Small intestine (tissue), 7 donors: Measurements from ENCODE around the gene ZDHHC17. TPM values are rescaled to one million over a fixed set of nuclear protein-coding genes. Genes with fewer than 3 reads are reported as not detected.

ENCODE experiments used
- DNase-seq, 2 donors: peaks; one replicate each; pipeline versions ENCODE4 v3.0.0 to v3.0.0-alpha.2; 2013
- FAIRE-seq: peaks from 2 replicates; lab custom pipeline; 2012; peaks lifted over from hg19 to GRCh38; lab: Jason Lieb, UNC
- H3K27ac ChIP-seq, 3 donors: one replicate each; pipeline ENCODE4 v1.5.1; 2013; ENCODE audit warnings: low read length in 2 of 3, mild to moderate bottlenecking in 2 of 3, control low read depth in 1 of 3, inconsistent platforms in 1 of 3, low read depth in 1 of 3, moderate library complexity in 1 of 3
- H3K27me3 ChIP-seq, 3 donors: one replicate each; pipeline ENCODE4 v1.6.1; 2013; ENCODE audit warnings: low read length in 3 of 3, inconsistent platforms in 1 of 3; ENCODE audit not compliant: control insufficient read depth in 3 of 3, insufficient read depth in 3 of 3
- H3K36me3 ChIP-seq, 3 donors: one replicate each; pipeline ENCODE4 v1.6.1; 2013; ENCODE audit warnings: low read length in 3 of 3, inconsistent platforms in 1 of 3, low read depth in 1 of 3, mild to moderate bottlenecking in 1 of 3, moderate library complexity in 1 of 3; ENCODE audit not compliant: control insufficient read depth in 3 of 3, insufficient read depth in 2 of 3
- H3K4me1 ChIP-seq, 3 donors: one replicate each; pipeline ENCODE4 v1.6.1; 2013; ENCODE audit warnings: low read length in 2 of 3, inconsistent platforms in 1 of 3, low read depth in 1 of 3, mild to moderate bottlenecking in 1 of 3, moderate library complexity in 1 of 3; ENCODE audit not compliant: control insufficient read depth in 3 of 3, insufficient read depth in 2 of 3
- H3K4me3 ChIP-seq, 3 donors: one replicate each; pipeline ENCODE4 v1.5.1; 2013; ENCODE audit warnings: low read length in 3 of 3, control low read depth in 1 of 3, inconsistent platforms in 1 of 3, low read depth in 1 of 3, mild to moderate bottlenecking in 1 of 3, moderate library complexity in 1 of 3
- H3K9me3 ChIP-seq, 2 donors: one replicate each; pipeline ENCODE4 v1.6.1; 2013; ENCODE audit warnings: low read depth in 1 of 2, low read length in 1 of 2; ENCODE audit not compliant: control insufficient read depth in 2 of 2, insufficient read depth in 1 of 2
- WGBS, 3 donors: extraction: QIAGEN DNeasy Blood & Tissue Kit; methylation state at CpG; one replicate each; pipeline ENCODE4 v1.1.7; 2013; 5-methylcytosine and 5-hydroxymethylcytosine counted together
- polyA plus RNA-seq, 4 donors: library from polyadenylated mRNA; stranded (reverse) in 3 of 4; unstranded in 1 of 4; fragments of 200-250 nt in 3 of 4; fragments of 120-200 nt in 1 of 4; gene quantifications; one replicate each; pipeline versions ENCODE4 v1.2.1 to v1.2.3, GENCODE V29; 2013
- donor health status: healthy with polysubstance abuse.
- donor health status: control.
- donor health status: control.
- donor health status: Bipolar disorder and iron deficiency.
- donor health status: healthy.

Gene ZDHHC17
- polyA plus RNA-seq, 4 donors = 2.2 to 33.0 (median 5.7) TPM

- Histone ChIP-seq H3K36me3 (peaks cover 2 to 12% (median 3%) of the 10 kb centered on the region in 3 donors), H3K4me3 (no peak overlapping the region), H3K4me1 (peaks cover 0 to 5% (median 0%) of the 10 kb centered on the region in 3 donors), H3K27ac (no peak overlapping the region), H3K27me3 (no peaks in the 10 kb centered on the region), H3K9me3 (no peaks in the 10 kb centered on the region)
- DNase-seq = no peak
- FAIRE-seq = no peak
- WGBS, 3 donors = 92 to 94% (median 94%) methylated on average over 2 of the region's 2 CpGs
Measured at GRCh38 chr12:76848132-76848531, 84.2 kb downstream of the ZDHHC17 start.

DNA sequence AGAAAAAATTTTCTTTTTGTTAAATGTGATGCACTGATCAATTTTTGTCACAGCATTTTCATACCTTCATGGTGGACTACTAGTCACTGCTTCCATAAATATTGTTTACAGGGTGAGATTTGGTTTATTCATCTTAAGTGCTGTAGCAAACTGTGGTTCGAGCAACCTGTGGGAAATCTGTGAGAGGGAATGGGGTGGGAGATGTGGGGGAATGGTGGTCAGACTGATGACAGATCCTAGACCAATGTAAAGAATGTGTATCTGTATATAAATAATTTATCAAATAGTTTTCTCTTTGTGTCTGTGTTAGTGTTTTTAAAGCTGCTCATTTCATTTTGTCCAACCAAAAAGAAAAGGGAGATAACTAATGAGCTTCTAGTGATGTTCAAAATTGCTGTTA lies 88.2 kb downstream of the ZDHHC17 start:
- peaks cover 3 to 14% (median 6%) of the 10 kb centered on the region in 3 donors for H3K36me3 ChIP-seq
- H3K27ac ChIP-seq = no peak overlapping the region
- peaks cover 0 to 9% of the 10 kb centered on the region in 2 donors for H3K9me3 ChIP-seq
- no peak for DNase-seq
- H3K4me3 ChIP-seq = no peak overlapping the region
- WGBS, 3 donors = 90 to 100% (median 93%) methylated on average over 1 of the region's 1 CpG
- H3K27me3 ChIP-seq = no peaks in the 10 kb centered on the region
- FAIRE-seq = no peak
- H3K4me1 ChIP-seq = peaks cover 0 to 5% (median 0%) of the 10 kb centered on the region in 3 donors

DNA sequence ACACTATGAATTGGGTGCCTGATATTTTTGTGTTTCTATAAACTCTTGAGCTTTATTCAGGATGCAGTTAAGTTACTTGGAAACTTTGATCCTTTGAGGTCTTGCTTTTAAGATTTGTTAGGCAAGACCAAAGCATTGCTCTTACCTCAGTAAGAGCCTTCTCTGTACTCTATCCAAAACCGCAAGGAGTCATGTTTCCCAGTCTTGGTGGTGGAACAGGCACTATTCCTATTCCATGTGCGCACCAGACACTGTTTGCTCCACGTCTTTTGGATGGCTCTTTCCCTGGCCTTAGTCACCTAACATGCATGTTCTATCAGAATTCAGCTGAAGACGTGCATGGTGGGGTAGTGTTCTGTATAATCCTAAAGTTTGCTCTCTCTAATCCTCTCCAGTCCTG lies 91.4 kb downstream of the ZDHHC17 start:
- FAIRE-seq = no peak
- no peak overlapping the region for H3K27ac ChIP-seq
- H3K36me3 ChIP-seq = peaks cover 0 to 5% (median 3%) of the 10 kb centered on the region in 3 donors

DNA sequence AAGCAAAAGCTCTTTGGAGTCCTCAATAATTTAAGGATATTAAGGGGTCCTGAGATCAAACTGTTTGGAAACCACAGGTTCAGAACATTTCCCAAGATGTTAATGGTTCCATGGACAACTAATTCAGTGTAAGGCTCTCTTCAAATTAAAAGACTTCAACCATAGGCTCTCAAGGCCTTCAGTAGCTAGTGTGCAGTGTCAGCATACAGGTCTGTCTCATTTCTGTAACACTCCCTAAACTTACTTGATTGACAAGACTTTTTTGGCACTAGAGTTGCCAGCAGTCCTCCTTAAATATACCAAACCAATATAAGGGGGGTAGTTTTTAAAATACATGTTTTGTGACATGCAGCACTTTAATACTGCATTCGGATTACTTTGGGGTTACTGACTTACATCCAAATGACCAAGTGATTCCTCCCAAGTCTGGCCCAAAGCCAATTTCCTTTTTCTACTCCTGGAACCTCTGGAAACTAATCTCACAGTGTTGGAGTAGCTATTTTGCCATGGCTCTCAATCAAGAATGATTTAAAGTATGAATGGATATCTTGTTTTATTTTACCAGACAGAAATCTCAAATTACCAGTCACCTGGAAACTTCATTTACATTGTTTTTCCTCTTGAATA lies 92.2 kb downstream of the ZDHHC17 start:
- WGBS, 3 donors = 93 to 97% (median 94%) methylated on average over 1 of the region's 1 CpG
- H3K9me3 ChIP-seq = peaks cover 0 to 10% of the 10 kb centered on the region in 2 donors
- peaks cover 0 to 5% (median 2%) of the 10 kb centered on the region in 3 donors for H3K36me3 ChIP-seq
- H3K4me1 ChIP-seq = no peaks in the 10 kb centered on the region
- H3K27ac ChIP-seq = no peak overlapping the region
- no peaks in the 10 kb centered on the region for H3K27me3 ChIP-seq
- H3K4me3 ChIP-seq = no peak overlapping the region
- FAIRE-seq (no peak), DNase-seq (no peak)

More for the DNA sequence above, 91.4 kb downstream of the ZDHHC17 start:
- no peaks in the 10 kb centered on the region for H3K4me1 ChIP-seq
- H3K27me3 ChIP-seq = no peaks in the 10 kb centered on the region
- no peak for DNase-seq
- no peak overlapping the region for H3K4me3 ChIP-seq
- WGBS, 3 donors = 96 to 97% (median 97%) methylated on average over 4 of the region's 4 CpGs
- peaks cover 0 to 10% of the 10 kb centered on the region in 2 donors for H3K9me3 ChIP-seq

DNA sequence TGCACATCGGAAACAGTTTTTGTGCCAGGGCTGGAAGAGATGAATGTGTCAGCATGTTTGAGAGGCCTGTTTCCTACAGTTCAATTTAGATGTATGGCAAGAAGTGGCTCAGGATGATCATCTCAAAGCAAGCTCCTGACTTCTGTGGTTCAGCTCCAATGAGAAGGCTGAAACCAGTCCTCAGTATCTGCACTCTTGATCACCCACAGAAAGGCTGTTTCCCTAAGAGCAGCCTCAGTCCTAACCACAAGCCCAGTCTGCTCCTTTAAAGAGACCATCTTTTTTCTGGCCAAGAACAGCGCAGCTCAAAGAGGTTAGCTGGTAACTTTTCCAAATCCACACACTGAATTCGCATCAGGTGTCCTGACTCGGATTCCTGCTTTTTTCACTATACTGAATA lies 95.7 kb downstream of the ZDHHC17 start:
- Histone ChIP-seq H3K4me1 (no peaks in the 10 kb centered on the region), H3K4me3 (no peak overlapping the region), H3K9me3 (peaks cover 0 to 10% of the 10 kb centered on the region in 2 donors), H3K27me3 (no peaks in the 10 kb centered on the region), H3K36me3 (peaks cover 0 to 5% (median 2%) of the 10 kb centered on the region in 3 donors), H3K27ac (no peak overlapping the region)
- WGBS, 3 donors = 77 to 88% (median 85%) methylated on average over 4 of the region's 4 CpGs
- FAIRE-seq (no peak), DNase-seq (no peak)

GRCh38 chr12:76860256-76860655 lies 96.3 kb downstream of the ZDHHC17 start:
- FAIRE-seq (no peak), DNase-seq (no peak)
- WGBS, 3 donors = 86 to 89% (median 87%) methylated on average over 3 of the region's 3 CpGs
- H3K36me3 ChIP-seq = peaks cover 0 to 5% (median 2%) of the 10 kb centered on the region in 3 donors
- no peak overlapping the region for H3K27ac ChIP-seq
- peaks cover 0 to 10% of the 10 kb centered on the region in 2 donors for H3K9me3 ChIP-seq
- H3K27me3 ChIP-seq = no peaks in the 10 kb centered on the region
- H3K4me1 ChIP-seq = no peaks in the 10 kb centered on the region
- no peak overlapping the region for H3K4me3 ChIP-seq

GRCh38 chr12:76863005-76863670 lies 99.2 kb downstream of the ZDHHC17 start:
- H3K27ac ChIP-seq = no peak overlapping the region

DNA sequence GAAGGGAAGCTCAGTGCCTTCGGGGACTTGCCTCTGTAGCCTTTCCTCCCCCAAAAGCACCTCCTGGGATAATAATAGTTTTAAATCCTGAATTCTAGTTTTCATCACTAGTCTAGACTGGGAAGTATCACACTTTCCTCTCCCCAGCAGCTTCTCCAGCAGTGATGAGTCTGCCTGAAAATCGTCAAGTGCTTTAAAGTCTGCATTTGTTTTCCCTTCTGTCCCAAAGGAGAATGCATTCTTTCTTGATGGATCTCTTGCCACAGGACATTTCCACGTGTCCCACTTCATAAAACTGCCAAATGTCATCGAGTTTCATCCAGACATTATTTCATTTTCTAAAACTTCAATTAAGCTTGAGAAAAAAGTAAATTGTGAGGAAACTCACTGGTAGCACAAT lies 99.9 kb downstream of the ZDHHC17 start:
- Histone ChIP-seq H3K4me3 (no peak overlapping the region), H3K4me1 (no peaks in the 10 kb centered on the region), H3K27me3 (no peaks in the 10 kb centered on the region), H3K27ac (no peak overlapping the region), H3K9me3 (no peaks in the 10 kb centered on the region), H3K36me3 (no peaks in the 10 kb centered on the region)
- FAIRE-seq (no peak), DNase-seq (no peak)
- WGBS, 3 donors = 50 to 75% (median 71%) methylated on average over 4 of the region's 4 CpGs

More at GRCh38 chr12:76863005-76863670, 99.2 kb downstream of the ZDHHC17 start:
- Histone ChIP-seq H3K27me3 (no peaks in the 10 kb centered on the region), H3K36me3 (no peaks in the 10 kb centered on the region), H3K4me3 (no peak overlapping the region), H3K4me1 (no peaks in the 10 kb centered on the region), H3K9me3 (no peaks in the 10 kb centered on the region)
- WGBS, 3 donors = 90 to 92% (median 91%) methylated on average over 12 of the region's 12 CpGs
- no peak for FAIRE-seq
- no peak for DNase-seq
